AG09319 (cell line): ENCODE results near the gene SAMD10.
"Not testable (repeated sequence)": the region's sequence is repeated elsewhere in the genome, so short reads cannot be mapped to it uniquely, and the experiment has no call there.

Experiments
- DNase-seq: peaks from one replicate; pipeline ENCODE4 v3.0.0-alpha.2; 2010; ENCODE audit warnings: low read depth; ENCODE audit errors: extremely low read depth
- CTCF ChIP-seq: IDR thresholded peaks from 2 replicates; pipeline ENCODE4 v1.5.1; 2011; ENCODE audit warnings: low read depth, mild to moderate bottlenecking, inconsistent platforms, low read length, moderate library complexity

Gene SAMD10

GRCh38 chr20:63937596-63937995 is 41.8 kb downstream of the SAMD10 start:
- TF ChIP-seq CTCF = no peak
- DNase-seq = no peak

- no peak for DNase-seq
Measured at GRCh38 chr20:63935447-63935846, 44.0 kb downstream of the SAMD10 start.

GRCh38 chr20:63934271-63935068 is 45.0 kb downstream of the SAMD10 start:
- peak; percentile 30 for TF ChIP-seq CTCF
- DNase-seq = no peak

More at GRCh38 chr20:63935447-63935846, 44.0 kb downstream of the SAMD10 start:
- TF ChIP-seq CTCF = no peak

GRCh38 chr20:63933646-63934045 is 45.8 kb downstream of the SAMD10 start:
- TF ChIP-seq CTCF = no peak
- no peak for DNase-seq

- DNase-seq = no peak
- no peak for TF ChIP-seq CTCF
Measured at GRCh38 chr20:63932606-63933160, 46.8 kb downstream of the SAMD10 start.

GRCh38 chr20:63931735-63932134 is 47.7 kb downstream of the SAMD10 start:
- no peak for TF ChIP-seq CTCF
- DNase-seq = no peak

GRCh38 chr20:63930971-63931553 is 48.4 kb downstream of the SAMD10 start:
- no peak for DNase-seq

GRCh38 chr20:63929473-63929883 is 50.0 kb downstream of the SAMD10 start:
- not testable (repeated sequence) for DNase-seq

More at GRCh38 chr20:63930971-63931553, 48.4 kb downstream of the SAMD10 start:
- TF ChIP-seq CTCF = no peak
